Measurements from ENCODE around the gene TLE7. TPM values are rescaled to one million over a fixed set of nuclear protein-coding genes. Genes with fewer than 3 reads are reported as not detected.

TLE7 gene
- total RNA-seq, 4 donors from 2014 or later: not detected

- 96 to 100% methylated on average over 7 of the region's 7 CpGs for WGBS, 2 donors
- no peak for TF ChIP-seq CTCF (IDR thresholded peaks at IDR 0.05)
- no peak for TF ChIP-seq POLR2A (IDR thresholded peaks at IDR 0.05)
- H3K4me3 ChIP-seq (ENCODE audit: low read depth, poor library complexity, severe bottlenecking): no peak overlapping the region
- intact Hi-C loops (cut with DNase I; ENCODE audit: low total_unique reads): no loop called here
- DNase-seq (ENCODE audit: low spot score in 2 of 2): no peak
Observed at GRCh38 chr16:71448274-71448866, 6.5 kb upstream of the TLE7 start.

GRCh38 chr16:71443714-71444113 lies 1.9 kb upstream of the TLE7 start:
- DNase-seq (ENCODE audit: low spot score in 2 of 2): no peak

GRCh38 chr16:71441348-71442050 lies 355 bp downstream of the TLE7 start:
- intact Hi-C loops (cut with DNase I; ENCODE audit: low total_unique reads): no loop called here
- H3K4me3 ChIP-seq (ENCODE audit: low read depth, poor library complexity, severe bottlenecking): no peak overlapping the region
- no peak for TF ChIP-seq CTCF (IDR thresholded peaks at IDR 0.05)
- no peak for TF ChIP-seq POLR2A (IDR thresholded peaks at IDR 0.05)
- DNase-seq (ENCODE audit: low spot score in 2 of 2): no peak
- 37 to 74% methylated on average over 20 to 63 of the region's 71 CpGs for WGBS, 2 donors

More at GRCh38 chr16:71443714-71444113, 1.9 kb upstream of the TLE7 start:
- H3K4me3 ChIP-seq (ENCODE audit: low read depth, poor library complexity, severe bottlenecking): no peak overlapping the region
- intact Hi-C loops (cut with DNase I; ENCODE audit: low total_unique reads): loop anchor here (1.0 kb wide), 1 partner anchor 20 kb away; no protein-coding TSS in a partner anchor
- TF ChIP-seq CTCF (IDR thresholded peaks at IDR 0.05): no peak
- no peak for TF ChIP-seq POLR2A (IDR thresholded peaks at IDR 0.05)
- WGBS, 2 donors: 95 to 100% methylated on average over 5 to 6 of the region's 6 CpGs

- DNase-seq (ENCODE audit: low spot score in 2 of 2): no peak
- intact Hi-C loops (cut with DNase I; ENCODE audit: low total_unique reads): no loop called here
- TF ChIP-seq POLR2A (IDR thresholded peaks at IDR 0.05) (no peak), CTCF (IDR thresholded peaks at IDR 0.05) (no peak)
- 66 to 76% methylated on average over 25 of the region's 25 CpGs for WGBS, 2 donors
- H3K4me3 ChIP-seq (ENCODE audit: low read depth, poor library complexity, severe bottlenecking): no peak overlapping the region
Observed at GRCh38 chr16:71440669-71441347, 1.0 kb downstream of the TLE7 start.

GRCh38 chr16:71439523-71439922 lies 2.3 kb downstream of the TLE7 start:
- no peak for TF ChIP-seq CTCF (IDR thresholded peaks at IDR 0.05)
- TF ChIP-seq POLR2A (IDR thresholded peaks at IDR 0.05): no peak
- DNase-seq (ENCODE audit: low spot score in 2 of 2): no peak
- intact Hi-C loops (cut with DNase I; ENCODE audit: low total_unique reads): no loop called here
- WGBS, 2 donors: 29 to 40% methylated on average over 3 of the region's 3 CpGs
- H3K4me3 ChIP-seq (ENCODE audit: low read depth, poor library complexity, severe bottlenecking): no peak overlapping the region

All from lower leg skin (tissue), 4 donors.